Activated naive CD8-positive, alpha-beta T cell treated with anti-CD3 and anti-CD28 coated beads, Interleukin-2, amount 10 ng/mL, durations not matched to agents 7 days and 5 days (primary cell): ENCODE measurements around the gene CLP1. TPM values are rescaled to one million over a fixed set of nuclear protein-coding genes. Genes with fewer than 3 reads are reported as not detected.

ENCODE experiments used
- ATAC-seq: fragments of 150-1000 bp; cut with Tn5 transposase; one replicate; pipeline ENCODE4 v1.10.0; 2021; ENCODE audit warnings: low read depth, moderate library complexity
- POLR2A ChIA-PET: fragments of 350-600 bp; sonication (Branson Sonifier 250); formaldehyde crosslinking; loops from one replicate; lab custom pipeline; 2021; ENCODE audit warnings: antibody characterized with exemption; lab: Charles Lee
- DNase-seq: peaks from one replicate; pipeline ENCODE4 v3.0.0; 2021
- H3K27ac Mint-ChIP-seq: one replicate; pipeline ENCODE4 v1.8.0; 2022; ENCODE audit warnings: mild to moderate bottlenecking, mixed read lengths
- H3K27me3 Mint-ChIP-seq: one replicate; pipeline ENCODE4 v1.8.0; 2022; ENCODE audit warnings: mild to moderate bottlenecking, moderate library complexity, mixed read lengths
- H3K36me3 Mint-ChIP-seq: one replicate; pipeline ENCODE4 v1.8.0; 2021; ENCODE audit warnings: mild to moderate bottlenecking, mixed read lengths
- H3K4me1 Mint-ChIP-seq: one replicate; pipeline ENCODE4 v1.8.0; 2021; ENCODE audit warnings: mixed read lengths
- H3K4me3 Mint-ChIP-seq: one replicate; pipeline ENCODE4 v1.8.0; 2022; ENCODE audit warnings: mild to moderate bottlenecking, moderate library complexity, mixed read lengths
- H3K9me3 Mint-ChIP-seq: one replicate; pipeline ENCODE4 v1.8.0; 2021; ENCODE audit warnings: mixed read lengths
- total RNA-seq, 2 experiments: library from RNA; stranded (reverse); gene quantifications; one replicate each; pipeline ENCODE4 v1.2.3, GENCODE V29; 2021

The CLP1 gene
- total RNA-seq, 2 experiments from 2014 or later = 17.3 to 18.2 TPM

DNA sequence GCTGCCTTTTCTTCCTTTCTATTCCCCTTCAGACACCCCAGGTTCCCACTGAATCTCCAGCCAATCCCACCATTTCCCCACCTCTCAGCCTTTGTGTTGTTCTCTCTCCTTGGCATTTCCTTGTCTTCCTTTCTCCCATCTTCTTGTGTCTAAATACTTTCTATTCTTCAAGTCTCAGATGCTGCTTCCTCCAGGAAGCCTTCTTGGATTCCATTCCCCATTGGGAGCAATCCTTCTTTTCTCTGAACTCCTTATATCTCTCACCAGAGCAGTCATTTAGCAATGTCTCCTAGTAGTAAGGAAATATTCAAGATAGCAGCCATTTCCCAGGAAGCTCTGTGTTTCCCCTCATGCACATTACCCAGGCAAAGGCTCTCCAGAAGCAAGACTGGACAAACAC lies 23.3 kb upstream of the CLP1 start:
- POLR2A ChIA-PET = no interaction called here
- DNase-seq = no peak
- Mint-ChIP-seq H3K9me3 (no peaks in the 10 kb centered on the region), H3K27me3 (peaks cover 39% of the 10 kb centered on the region), H3K27ac (no peak overlapping the region), H3K4me3 (no peak overlapping the region), H3K4me1 (peaks cover 13% of the 10 kb centered on the region), H3K36me3 (no peaks in the 10 kb centered on the region)
- ATAC-seq = no peak

DNA sequence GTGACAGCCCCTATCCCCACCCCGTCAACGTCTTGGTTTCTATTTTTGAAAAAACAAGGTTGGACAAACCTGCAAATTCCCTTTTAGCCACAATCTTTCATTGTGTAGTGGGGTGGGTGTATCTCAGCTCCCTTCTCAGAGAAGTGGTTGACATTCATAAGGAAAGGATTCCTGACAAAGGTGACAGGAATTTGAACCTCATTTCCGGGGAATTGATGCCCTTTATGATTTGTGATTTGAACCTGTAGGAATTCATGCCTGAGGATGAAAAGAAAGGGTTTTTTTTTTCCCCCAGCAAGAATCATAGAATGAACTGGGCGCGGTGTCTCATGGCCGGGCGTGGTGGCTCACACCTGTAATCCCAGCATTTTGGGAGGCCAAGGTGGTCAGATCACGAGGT lies 22.3 kb upstream of the CLP1 start:
- no peak for ATAC-seq
- Mint-ChIP-seq H3K27me3 (peaks cover 39% of the 10 kb centered on the region), H3K27ac (no peak overlapping the region), H3K36me3 (no peaks in the 10 kb centered on the region), H3K9me3 (no peaks in the 10 kb centered on the region), H3K4me1 (peaks cover 13% of the 10 kb centered on the region), H3K4me3 (no peak overlapping the region)
- POLR2A ChIA-PET = no interaction called here
- DNase-seq = no peak

DNA sequence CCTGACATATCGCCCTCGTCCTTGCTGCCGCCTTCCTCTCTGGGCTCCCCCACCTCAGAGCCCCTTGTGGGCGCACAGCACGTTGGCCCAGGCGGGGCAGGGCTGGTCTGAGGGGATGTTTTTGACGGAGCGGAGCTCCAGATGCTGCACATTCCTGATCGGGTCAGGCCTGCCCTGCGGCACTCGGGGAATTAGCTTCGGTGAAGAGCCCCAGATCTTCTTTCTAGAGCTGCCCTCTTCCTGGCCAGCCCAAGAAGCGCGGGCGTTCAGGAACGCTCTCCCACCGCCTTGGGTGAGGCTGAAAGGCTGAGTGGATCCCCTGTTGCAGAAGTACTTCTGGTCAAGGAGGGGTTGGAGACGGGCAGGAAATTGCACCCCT lies 19.9 kb upstream of the CLP1 start:
- Mint-ChIP-seq H3K27me3 (peaks cover 28% of the 10 kb centered on the region), H3K4me3 (peak overlapping the region; percentile 99), H3K36me3 (no peaks in the 10 kb centered on the region), H3K27ac (peak overlapping the region; percentile 88), H3K4me1 (peaks cover 19% of the 10 kb centered on the region), H3K9me3 (no peaks in the 10 kb centered on the region)
- ATAC-seq (no peak), DNase-seq (no peak)
- POLR2A ChIA-PET = interaction anchor here (1.8 kb wide), 1 partner anchor 70 kb away, joined by 5 read pairs; the partner anchor contains the start of gene UBE2L6

DNA sequence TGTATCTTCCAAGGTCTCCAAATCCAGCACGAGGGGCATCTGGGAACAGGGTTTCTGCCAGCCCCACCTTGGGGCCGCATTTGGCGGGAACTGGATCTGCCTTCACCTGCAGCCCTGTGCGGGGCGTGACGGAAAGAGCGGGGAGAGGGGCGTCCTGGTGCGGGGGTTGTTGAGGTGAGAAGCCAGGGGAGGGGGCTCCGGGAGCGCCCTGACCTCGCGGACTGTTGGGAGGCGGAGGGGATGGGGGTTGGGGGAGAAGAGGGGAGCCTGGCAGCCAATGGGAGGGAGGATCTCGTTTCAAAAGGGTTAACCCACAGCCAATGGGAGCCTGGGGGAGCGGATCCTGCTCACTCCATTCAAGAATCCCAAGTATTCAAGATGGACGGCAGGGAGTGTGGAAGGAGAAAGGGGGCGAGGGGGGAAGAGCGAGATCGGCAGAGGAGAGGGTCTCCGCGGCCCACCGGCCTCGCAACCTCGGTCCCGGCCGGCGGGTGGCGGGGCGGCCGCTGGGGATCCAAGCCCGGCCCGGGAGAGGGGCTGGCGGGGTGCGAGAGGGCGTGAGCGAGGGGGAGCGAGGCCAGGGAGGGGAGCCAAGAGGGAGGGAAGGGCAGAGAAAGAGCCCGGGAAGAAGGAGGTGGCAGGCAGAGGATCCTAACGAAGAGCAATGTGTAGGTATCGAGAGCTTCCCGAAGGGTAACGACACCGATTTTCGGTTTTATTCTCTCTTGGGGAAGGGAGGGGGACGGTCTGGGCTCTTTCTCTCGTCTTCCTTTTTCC lies 19.4 kb upstream of the CLP1 start:
- Mint-ChIP-seq H3K36me3 (no peaks in the 10 kb centered on the region), H3K9me3 (no peaks in the 10 kb centered on the region), H3K27me3 (peaks cover 28% of the 10 kb centered on the region), H3K27ac (peak overlapping the region; percentile 88), H3K4me3 (peak overlapping the region; percentile 99), H3K4me1 (peaks cover 19% of the 10 kb centered on the region)
- ATAC-seq = peak; percentile 49
- peak; percentile 57 for DNase-seq
- POLR2A ChIA-PET = interaction anchor here (0.7 to 3.5 kb wide), 5 partner anchors 14 to 156 kb away, joined by 4 to 29 read pairs (median 5); partner anchors contain the start of gene UBE2L6

DNA sequence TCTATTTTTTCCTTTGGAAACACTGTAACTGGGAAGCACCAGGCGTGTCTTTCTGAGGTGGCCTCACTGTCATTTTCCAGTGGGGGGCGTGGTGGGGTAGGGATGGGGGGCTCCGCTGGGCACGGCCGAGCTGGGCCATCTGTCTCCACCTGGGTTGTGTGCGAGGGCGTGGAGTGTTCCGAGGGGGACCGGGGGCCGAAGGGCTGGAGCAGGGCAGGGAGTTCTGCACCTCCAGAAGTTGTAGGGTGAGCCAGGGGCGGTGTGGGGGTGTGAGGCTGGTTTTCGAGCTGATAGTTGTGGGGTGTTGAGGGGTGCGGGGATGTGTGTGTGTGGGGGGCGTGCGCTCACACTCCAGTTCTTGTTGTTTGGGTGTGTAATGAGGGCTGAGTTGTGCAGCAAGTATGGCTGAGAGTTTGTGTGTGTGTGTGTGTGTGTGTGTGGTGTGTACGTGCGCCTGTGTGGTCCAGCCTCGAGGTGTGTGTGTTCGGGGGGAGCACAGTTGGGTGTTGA lies 18.7 kb upstream of the CLP1 start:
- peaks cover 22% of the 10 kb centered on the region for H3K27me3 Mint-ChIP-seq
- H3K27ac Mint-ChIP-seq = peak overlapping the region; percentile 88
- peak; percentile 43 for DNase-seq
- peaks cover 19% of the 10 kb centered on the region for H3K4me1 Mint-ChIP-seq
- POLR2A ChIA-PET = interaction anchor here (0.7 to 3.5 kb wide), 6 partner anchors 9 to 156 kb away, joined by 3 to 29 read pairs (median 4); partner anchors contain the start of gene UBE2L6
- peaks cover 3% of the 10 kb centered on the region for H3K36me3 Mint-ChIP-seq
- no peaks in the 10 kb centered on the region for H3K9me3 Mint-ChIP-seq
- peak overlapping the region; percentile 99 for H3K4me3 Mint-ChIP-seq
- peak; percentile 33 for ATAC-seq

DNA sequence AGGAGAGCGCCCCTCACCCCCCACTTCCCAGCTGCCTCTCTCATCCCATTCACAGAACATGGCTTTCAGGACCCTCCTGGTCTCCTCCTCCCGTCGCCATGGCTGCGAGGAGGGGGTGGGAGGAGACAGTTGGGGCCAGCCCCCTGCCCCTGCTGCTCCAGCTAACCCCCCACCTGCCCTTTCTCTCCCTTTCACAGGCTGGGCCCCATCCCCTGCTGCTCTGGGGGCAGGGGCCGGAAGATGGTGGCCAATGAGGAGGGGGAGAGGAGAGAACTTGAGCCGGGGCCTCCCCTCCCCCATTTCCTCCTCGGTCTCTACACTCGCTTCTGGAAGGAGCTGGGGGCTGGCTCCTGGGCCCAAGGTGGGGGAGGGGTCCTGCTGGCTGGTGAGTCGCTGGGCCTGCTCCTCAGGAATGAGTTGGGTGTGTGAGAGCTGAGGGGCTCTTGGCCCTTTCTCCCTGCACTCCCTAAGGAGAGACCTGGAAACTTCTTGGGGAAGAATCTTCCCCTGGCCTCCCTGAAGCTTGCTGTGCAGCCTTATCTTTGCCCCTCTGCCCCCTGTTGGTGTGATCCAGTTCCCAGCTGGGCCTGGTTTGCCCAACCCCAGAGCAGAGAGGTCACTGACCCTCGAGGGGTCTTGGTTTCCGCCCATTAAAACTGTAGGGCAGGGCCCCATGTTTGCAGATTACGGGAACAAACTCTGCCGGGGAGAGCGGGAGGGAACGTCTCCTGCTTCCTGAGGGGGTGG lies 18.1 kb upstream of the CLP1 start:
- ATAC-seq (no peak), DNase-seq (peak; percentile 57)
- H3K4me3 Mint-ChIP-seq = peak overlapping the region; percentile 99
- peak overlapping the region; percentile 42 for H3K27ac Mint-ChIP-seq
- POLR2A ChIA-PET = interaction anchor here (0.6 to 3.5 kb wide), 7 partner anchors 9 to 155 kb away, joined by 3 to 29 read pairs (median 4); partner anchors contain the start of gene UBE2L6
- no peaks in the 10 kb centered on the region for H3K9me3 Mint-ChIP-seq
- peaks cover 19% of the 10 kb centered on the region for H3K27me3 Mint-ChIP-seq
- H3K36me3 Mint-ChIP-seq = peaks cover 3% of the 10 kb centered on the region
- H3K4me1 Mint-ChIP-seq = peaks cover 19% of the 10 kb centered on the region

DNA sequence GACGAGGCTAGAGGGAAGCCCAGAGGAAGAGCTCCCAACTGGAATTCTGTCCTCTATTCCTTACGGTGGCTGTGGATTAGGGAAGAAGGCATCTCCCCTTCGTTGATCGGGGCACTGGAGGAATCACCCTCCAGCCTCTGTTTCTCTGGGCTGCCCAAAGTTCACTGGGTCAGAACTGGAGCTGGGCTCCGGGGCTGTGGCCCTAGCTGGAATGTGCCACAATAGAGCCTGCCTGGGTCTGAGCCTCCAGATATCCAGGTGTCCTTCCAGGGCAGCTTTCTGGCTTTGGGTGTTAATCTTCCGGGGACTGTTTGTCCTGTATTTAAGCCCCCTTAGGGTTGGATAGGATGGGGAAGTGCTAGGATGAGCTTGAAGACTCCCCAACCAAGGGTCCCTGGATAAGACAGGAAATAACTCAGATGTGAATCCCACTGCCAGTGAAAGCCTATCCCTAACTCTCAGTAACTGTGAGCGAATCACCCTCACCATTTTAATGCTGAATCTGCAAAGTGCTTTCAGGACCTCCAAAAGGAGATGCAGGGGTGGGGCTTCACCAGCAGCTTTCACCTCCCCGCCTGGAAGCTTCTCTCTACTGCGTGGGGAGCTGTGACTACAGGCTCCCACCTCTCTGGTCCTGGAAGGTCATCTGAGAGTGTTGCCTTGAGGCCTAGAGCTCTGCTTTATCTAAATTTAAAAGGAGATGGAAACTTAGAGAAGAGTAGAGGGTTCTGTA lies 17.3 kb upstream of the CLP1 start:
- ATAC-seq (no peak), DNase-seq (no peak)
- Mint-ChIP-seq H3K36me3 (peaks cover 3% of the 10 kb centered on the region), H3K9me3 (no peaks in the 10 kb centered on the region), H3K4me1 (peaks cover 20% of the 10 kb centered on the region), H3K27me3 (peaks cover 15% of the 10 kb centered on the region), H3K27ac (no peak overlapping the region), H3K4me3 (peak overlapping the region; percentile 35)
- POLR2A ChIA-PET = interaction anchor here (0.8 to 3.5 kb wide), 4 partner anchors 13 to 75 kb away, joined by 3 to 29 read pairs (median 4); partner anchors contain the start of gene UBE2L6

DNA sequence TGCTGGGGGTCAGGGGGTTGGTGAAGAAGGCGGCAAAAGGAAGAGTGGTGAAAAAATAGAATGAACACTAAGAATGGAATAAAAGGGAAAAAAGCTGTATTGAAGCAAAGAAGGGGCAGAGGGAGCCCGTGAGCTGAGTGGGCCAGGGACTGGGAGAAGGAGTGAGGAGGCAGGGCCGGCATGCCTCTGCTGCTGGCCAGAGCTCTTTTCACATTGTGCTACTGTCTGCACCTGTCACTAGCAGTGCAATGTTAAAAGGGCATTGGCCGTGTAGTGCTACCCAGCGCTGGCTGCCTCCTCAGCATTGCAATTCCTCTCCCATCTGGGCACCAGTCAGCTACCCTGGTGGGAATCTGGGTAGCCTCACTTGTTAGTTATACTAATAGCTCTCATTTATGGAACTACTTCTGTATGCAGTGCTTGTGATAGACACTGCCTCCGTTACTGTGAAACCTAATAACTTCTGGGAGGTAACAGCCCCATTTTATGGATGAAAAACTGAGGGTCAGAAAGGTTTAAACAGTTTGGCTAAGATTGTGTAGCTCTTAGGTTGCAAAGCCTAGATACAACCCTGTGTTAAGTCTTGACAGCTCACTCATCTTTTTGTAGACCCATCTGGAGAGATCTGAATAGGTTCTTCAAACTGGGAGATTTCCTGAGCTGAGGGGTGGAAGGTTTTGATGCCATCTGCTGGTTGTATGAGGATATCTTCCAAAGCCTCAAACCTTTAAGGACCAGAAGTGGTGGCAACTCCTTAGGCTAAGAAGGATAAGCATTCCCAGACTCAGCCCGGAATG lies 16.4 kb upstream of the CLP1 start:
- peaks cover 3% of the 10 kb centered on the region for H3K36me3 Mint-ChIP-seq
- no peak overlapping the region for H3K4me3 Mint-ChIP-seq
- H3K27me3 Mint-ChIP-seq = peaks cover 22% of the 10 kb centered on the region
- no peaks in the 10 kb centered on the region for H3K9me3 Mint-ChIP-seq
- DNase-seq = no peak
- ATAC-seq = no peak
- no peak overlapping the region for H3K27ac Mint-ChIP-seq
- H3K4me1 Mint-ChIP-seq = peaks cover 24% of the 10 kb centered on the region
- POLR2A ChIA-PET = interaction anchor here (0.7 to 3.5 kb wide), 5 partner anchors 12 to 184 kb away, joined by 3 to 29 read pairs (median 3); partner anchors contain the start of gene UBE2L6

DNA sequence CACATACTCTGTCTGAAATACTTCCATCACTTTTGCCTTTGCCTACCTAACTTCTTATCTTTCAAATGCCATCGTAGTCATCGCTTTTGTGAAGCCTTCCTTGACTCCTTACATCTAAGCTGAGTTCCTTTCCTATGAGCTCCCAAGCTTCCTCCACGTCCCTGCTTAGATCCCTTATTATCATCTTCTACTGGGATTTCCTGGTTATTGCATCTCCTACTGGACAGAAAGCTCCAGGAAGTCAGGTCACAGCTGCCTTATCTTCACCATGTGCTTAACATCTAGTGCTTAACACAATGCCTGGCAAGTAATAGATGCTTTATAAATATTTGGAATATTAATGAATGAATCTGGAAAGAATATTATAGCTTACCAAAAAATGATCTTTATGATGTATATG lies 13.8 kb upstream of the CLP1 start:
- POLR2A ChIA-PET = interaction anchor here (0.6 to 1.6 kb wide), 5 partner anchors 76 to 162 kb away, joined by 3 to 13 read pairs (median 4); partner anchors contain the start of gene UBE2L6
- peaks cover 33% of the 10 kb centered on the region for H3K4me1 Mint-ChIP-seq

DNA sequence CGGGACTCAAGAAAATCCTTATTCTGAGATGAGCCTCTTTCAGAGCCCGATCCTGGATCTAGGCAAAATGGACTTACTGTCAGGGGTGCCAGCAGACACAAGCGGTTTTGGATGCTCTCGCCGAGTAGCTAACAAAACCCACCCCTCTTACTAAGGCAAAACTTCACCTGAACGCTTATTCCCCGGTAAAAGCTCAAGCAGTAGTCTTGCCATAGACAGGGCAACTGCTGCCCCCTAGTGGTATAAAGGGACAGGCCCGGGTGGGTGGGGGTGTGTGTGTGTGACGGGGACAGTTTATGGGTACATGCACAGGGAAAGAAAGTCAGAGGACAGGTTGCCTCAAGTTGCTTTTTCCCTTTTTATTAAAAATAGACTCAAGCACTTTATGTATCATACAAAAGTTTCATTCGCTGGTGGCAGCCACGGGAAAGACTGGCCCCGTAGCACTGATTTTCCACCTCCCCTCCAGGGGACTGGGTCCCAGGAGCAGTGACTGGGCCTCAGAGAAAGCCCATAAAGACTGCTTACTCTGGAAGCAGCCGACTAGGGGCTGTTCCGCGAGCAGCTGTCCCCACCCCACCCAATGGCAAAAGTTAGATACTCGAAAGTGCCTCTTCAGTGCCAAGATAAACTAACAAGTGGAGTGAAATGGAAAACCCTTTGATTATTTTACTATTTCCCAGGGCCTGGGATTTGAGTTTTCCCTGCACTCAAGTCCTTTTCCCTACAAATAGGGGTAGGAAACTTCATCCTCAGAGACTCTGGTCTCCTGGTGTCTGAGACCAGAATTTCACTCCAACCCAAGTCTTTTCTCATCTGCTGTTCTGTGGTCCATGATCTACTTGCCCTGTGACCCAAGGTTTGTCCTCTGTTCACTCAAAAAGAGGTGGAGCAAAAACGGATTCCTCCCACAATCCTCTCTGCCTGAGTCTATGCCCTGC lies 12.5 kb upstream of the CLP1 start:
- peaks cover 39% of the 10 kb centered on the region for H3K4me1 Mint-ChIP-seq
- no peak overlapping the region for H3K27ac Mint-ChIP-seq
- peaks cover 42% of the 10 kb centered on the region for H3K27me3 Mint-ChIP-seq
- DNase-seq (peak; percentile 80), ATAC-seq (peak; percentile 79)
- H3K4me3 Mint-ChIP-seq = no peak overlapping the region
- H3K9me3 Mint-ChIP-seq = no peaks in the 10 kb centered on the region
- POLR2A ChIA-PET = interaction anchor here (0.9 to 1.6 kb wide), 3 partner anchors 77 to 151 kb away, joined by 3 to 13 read pairs (median 4); partner anchors contain the start of gene UBE2L6
- H3K36me3 Mint-ChIP-seq = peaks cover 3% of the 10 kb centered on the region

More for the DNA sequence above, 13.8 kb upstream of the CLP1 start:
- ATAC-seq (no peak), DNase-seq (no peak)
- no peaks in the 10 kb centered on the region for H3K9me3 Mint-ChIP-seq
- peaks cover 3% of the 10 kb centered on the region for H3K36me3 Mint-ChIP-seq
- H3K27me3 Mint-ChIP-seq = peaks cover 36% of the 10 kb centered on the region
- no peak overlapping the region for H3K27ac Mint-ChIP-seq
- no peak overlapping the region for H3K4me3 Mint-ChIP-seq

DNA sequence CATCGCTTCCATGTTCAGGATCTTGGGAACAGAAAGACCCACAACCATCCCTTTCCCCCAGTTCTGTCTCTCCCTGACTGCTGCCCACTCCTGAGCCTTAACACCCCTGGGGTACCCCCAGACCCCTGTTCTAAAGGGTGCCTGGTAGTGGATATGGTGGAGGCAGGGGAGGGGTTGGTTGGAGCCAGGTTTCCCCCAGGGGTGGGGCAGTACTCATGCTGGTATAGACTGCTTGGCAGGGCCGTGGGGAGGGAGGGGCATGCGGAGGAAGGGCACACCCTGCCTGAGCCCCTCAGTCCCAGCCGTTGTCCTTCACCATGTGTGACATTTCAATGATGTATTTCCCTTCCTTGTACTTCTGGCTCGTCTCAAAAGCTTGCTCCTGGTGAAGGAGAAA lies 11.9 kb upstream of the CLP1 start:
- H3K27me3 Mint-ChIP-seq = peaks cover 42% of the 10 kb centered on the region
- POLR2A ChIA-PET = no interaction called here
- H3K27ac Mint-ChIP-seq = no peak overlapping the region
- no peak for DNase-seq
- no peak overlapping the region for H3K4me3 Mint-ChIP-seq
- no peaks in the 10 kb centered on the region for H3K9me3 Mint-ChIP-seq
- ATAC-seq = no peak
- peaks cover 42% of the 10 kb centered on the region for H3K4me1 Mint-ChIP-seq
- H3K36me3 Mint-ChIP-seq = peaks cover 3% of the 10 kb centered on the region
